Frontal cortex (tissue), 4 donors: Measurements from ENCODE around the gene KIF3C. TPM values are rescaled to one million over a fixed set of nuclear protein-coding genes. Genes with fewer than 3 reads are reported as not detected.

ENCODE experiments used
- DNase-seq, 2 donors: peaks; one replicate each; pipeline ENCODE4 v3.0.0; 2012; ENCODE audit warnings: low spot score in 2 of 2
- FAIRE-seq: peaks from 2 replicates; lab custom pipeline; 2012; peaks lifted over from hg19 to GRCh38; lab: Jason Lieb, UNC
- small RNA-seq: library from RNA; depleted of rRNA; stranded (forward); fragments of <200 nt; gene quantifications from one replicate; pipeline ENCODE3, GENCODE V24; 2014
- total RNA-seq: library from RNA; depleted of rRNA; stranded (reverse); fragments of >200 nt; gene quantifications from one replicate; pipeline ENCODE4 v1.2.3, GENCODE V29; 2014
- donor health status: control.
- donor health status: control.
- donor health status: control.

Gene KIF3C
- total RNA-seq, 1 donor from 2014 or later, result 86.8 TPM

- FAIRE-seq (no peak), DNase-seq (no peak)
These were observed 88.0 kb downstream of the KIF3C start for GRCh38 chr2:25894135-25894830.

DNA sequence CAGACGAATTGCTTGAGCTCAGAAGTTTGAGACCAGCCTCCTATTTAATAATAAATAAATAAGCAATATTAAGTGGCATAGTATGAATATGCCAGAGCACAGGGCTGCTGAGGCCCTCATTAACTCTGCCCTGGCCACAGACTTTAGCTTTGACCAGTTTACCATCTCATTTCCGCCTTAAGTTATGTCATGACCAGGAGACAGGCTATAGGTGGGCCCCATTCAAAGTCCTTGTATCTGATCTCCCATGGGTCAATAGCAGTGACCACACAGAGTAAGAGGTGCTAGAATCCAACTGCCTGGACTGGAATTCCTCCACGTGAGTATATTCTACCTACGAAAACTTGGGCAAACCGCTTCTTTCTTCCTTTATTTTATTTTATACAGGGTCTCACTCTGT, 90.6 kb downstream of the KIF3C start:
- FAIRE-seq (no peak), DNase-seq (no peak)

DNA sequence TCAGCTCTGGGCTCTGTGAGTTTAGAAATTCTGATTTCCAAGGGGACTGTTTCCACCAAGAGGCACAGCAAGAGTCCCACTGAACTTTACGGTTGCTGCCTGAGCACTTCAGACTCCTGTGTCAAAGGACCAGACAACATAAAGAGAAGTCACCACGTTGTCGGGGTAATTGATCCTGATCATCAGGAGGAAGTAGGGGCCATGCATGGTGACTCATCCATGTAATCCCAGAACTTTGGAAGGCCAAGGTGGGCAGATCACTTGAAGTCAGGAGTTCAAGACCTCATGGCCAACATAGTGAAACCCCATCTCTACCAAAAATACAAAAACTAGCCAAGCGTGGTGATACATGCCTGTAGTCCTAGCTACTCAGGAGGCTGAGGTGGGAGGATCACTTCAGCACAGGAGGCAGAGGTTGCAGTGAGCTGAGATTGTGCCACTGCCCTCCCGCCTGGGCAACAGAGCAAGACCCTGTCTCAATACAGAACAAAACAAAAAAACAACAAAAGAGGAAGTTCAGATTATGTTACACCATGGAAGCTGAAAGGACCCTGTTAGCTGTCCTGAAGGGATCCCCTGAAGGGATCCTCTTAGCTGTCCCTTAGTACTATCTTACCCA, 94.6 kb downstream of the KIF3C start:
- DNase-seq (no peak), FAIRE-seq (no peak)

GRCh38 chr2:25885933-25886332, 96.4 kb downstream of the KIF3C start:
- DNase-seq (no peak), FAIRE-seq (no peak)

DNA sequence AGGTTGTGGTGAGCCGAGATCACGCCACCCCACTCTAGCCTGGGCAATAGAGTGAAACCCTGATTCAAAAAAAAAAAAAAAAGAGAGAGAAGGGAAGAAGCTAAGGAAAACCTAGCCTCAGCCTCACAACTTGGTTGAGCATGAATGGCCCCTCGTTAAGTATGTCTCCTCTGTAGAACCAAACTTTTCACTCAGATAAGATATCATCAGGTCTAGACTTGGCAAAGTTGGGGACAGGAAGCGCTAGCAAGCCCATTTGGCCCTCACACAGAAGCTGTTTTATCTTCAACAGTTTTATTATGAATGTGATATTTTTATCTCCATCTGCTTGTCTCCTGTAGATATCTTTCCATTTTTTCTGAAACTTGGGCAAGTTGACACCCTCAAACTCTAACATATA, 100.5 kb downstream of the KIF3C start:
- FAIRE-seq (no peak), DNase-seq (no peak)

- no peak for FAIRE-seq
- no peak for DNase-seq
These were observed 103.1 kb downstream of the KIF3C start for GRCh38 chr2:25879133-25879730.

DNA sequence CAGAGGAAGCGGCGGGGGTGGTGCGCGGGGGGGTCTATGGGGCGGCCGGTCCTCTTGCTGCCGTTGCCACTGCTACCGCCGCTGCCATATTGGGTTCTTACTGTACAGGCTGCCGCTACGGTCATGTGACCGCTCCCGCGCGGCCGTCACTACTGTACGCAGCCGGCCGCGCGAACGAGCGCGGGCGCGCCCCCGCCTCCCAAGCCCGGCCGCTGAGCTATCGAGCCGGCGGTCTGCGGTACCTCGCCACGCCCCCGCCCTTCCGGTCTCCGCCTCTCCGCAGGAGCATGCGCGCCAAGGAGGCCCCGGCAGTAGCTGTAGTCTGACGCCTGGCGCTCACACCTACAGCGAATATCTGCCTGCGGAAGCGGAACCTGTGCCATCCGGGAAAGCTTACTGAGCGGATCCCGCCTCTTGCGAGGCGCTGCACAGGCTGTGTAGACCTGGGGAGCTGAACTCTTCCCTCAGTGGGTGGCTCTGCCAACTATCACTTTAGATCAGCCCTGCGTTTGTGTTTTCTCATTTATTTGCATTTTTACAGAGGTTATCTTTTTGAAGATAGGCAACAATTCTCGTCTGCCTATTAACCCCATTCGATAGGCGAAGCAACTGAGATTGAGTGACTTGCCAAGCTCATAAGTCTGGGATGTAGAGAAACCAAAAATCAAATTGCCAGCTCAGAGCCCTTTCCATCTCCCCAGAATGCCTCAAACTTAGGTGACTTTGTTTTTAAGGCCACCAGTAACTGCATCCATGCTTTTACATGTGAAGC, 103.8 kb downstream of the KIF3C start, which contains the start of gene ASXL2:
Gene ASXL2 (minus strand): TSS at position 127 of the 772 bp plus-strand sequence. CDS start 265 bp downstream, outside the sequence.
- DNase-seq, result peak; percentile 87 to 89
- no peak for FAIRE-seq

DNA sequence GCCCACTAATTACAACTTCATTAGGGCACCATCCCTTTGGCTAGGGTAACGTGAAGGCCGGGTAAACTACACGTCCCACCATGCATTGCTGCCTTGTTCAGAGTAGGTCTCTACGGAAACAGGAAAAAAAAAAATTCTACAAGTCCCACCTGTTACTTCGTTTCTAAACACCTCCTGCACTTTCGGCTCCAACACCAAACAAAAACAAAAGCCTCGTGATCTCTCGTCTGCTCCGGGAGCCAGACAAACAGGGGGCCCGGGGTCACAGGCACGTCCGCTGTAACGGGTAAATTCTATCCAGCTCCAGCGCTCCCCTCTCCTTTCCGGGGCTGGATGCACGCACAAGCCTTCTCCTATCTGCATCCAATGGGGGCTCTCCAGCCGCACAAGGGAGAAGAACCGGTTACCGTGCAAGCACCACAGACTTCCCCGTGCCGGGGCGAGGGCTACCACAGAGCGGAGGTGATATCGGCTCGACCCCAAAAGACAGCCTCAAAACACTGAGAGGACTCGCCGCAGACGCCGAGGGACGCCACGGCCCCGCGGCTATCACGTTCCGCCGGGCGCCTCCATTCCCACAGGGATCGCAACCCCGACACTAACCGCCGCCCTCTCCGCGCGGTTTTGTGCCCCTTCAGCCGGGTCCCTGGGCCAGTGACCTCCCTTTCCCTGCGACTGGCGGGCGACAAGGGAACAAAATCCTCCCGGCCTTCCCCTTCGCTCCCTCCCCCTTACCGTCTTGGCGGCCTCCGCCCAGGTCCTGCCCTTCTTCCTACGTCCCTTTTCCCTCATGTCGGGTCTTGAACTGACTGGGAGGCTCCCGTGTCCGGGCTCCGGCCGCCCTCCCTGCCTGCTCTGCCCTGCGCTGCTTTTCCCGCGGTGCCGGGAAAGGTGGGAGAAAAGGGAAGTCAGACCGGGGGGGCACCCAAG, 104.6 kb downstream of the KIF3C start:
- FAIRE-seq (no peak), DNase-seq (peak; percentile 19 to 34)

Small RNA genes lying within 50 kb of the gene (small RNA-seq; reads per million reads assigned to genes)
- gene NDUFB4P4, result not detected
- not detected for gene UQCRHP2

Other genes with a start within 250 kb of the KIF3C start
- gene ASXL2, start 104.0 kb downstream of the KIF3C start, total RNA-seq, result 3.3 TPM
- 152 TPM for gene RAB10, start 51.6 kb upstream of the KIF3C start, total RNA-seq
- gene GAREM2, start 190.6 kb upstream of the KIF3C start, total RNA-seq, result 6.1 TPM